GM19238 (cell line): ENCODE data around the gene NKX1-1.
"Not testable (repeated sequence)": the region's sequence is repeated elsewhere in the genome, so short reads cannot be mapped to it uniquely, and the experiment has no call there.

Source experiments
- DNase-seq: peaks from one replicate; pipeline ENCODE4 v3.0.0; 2011; ENCODE audit warnings: low spot score; ENCODE audit not compliant: insufficient read length

Gene NKX1-1

GRCh38 chr4:1393866-1394265, 12.4 kb downstream of the NKX1-1 start:
- DNase-seq: no peak

GRCh38 chr4:1393363-1393762, 12.9 kb downstream of the NKX1-1 start:
- not testable (repeated sequence) for DNase-seq

GRCh38 chr4:1385373-1386340, 20.6 kb downstream of the NKX1-1 start:
- no peak for DNase-seq

GRCh38 chr4:1384675-1385372, 21.4 kb downstream of the NKX1-1 start:
- no peak for DNase-seq

GRCh38 chr4:1383728-1384591, 22.3 kb downstream of the NKX1-1 start:
- DNase-seq: no peak

- no peak for DNase-seq
Observed at GRCh38 chr4:1382776-1383727, 23.2 kb downstream of the NKX1-1 start.

GRCh38 chr4:1381944-1382541, 24.2 kb downstream of the NKX1-1 start:
- no peak for DNase-seq

- no peak for DNase-seq
Observed at GRCh38 chr4:1381181-1381621, 25.0 kb downstream of the NKX1-1 start.

- DNase-seq: no peak
Observed at GRCh38 chr4:1380368-1381151, 25.7 kb downstream of the NKX1-1 start.

GRCh38 chr4:1379801-1380331, 26.4 kb downstream of the NKX1-1 start:
- no peak for DNase-seq

GRCh38 chr4:1379351-1379781, 26.9 kb downstream of the NKX1-1 start:
- no peak for DNase-seq

GRCh38 chr4:1378559-1379231, 27.5 kb downstream of the NKX1-1 start:
- no peak for DNase-seq

- no peak for DNase-seq
Observed at GRCh38 chr4:1377606-1378261, 28.5 kb downstream of the NKX1-1 start.

GRCh38 chr4:1376841-1377605, 29.2 kb downstream of the NKX1-1 start:
- no peak for DNase-seq

GRCh38 chr4:1376391-1376840, 29.8 kb downstream of the NKX1-1 start:
- no peak for DNase-seq

GRCh38 chr4:1375761-1376322, 30.4 kb downstream of the NKX1-1 start:
- no peak for DNase-seq
